Measurements from ENCODE around the gene PAX7. TPM values are rescaled to one million over a fixed set of nuclear protein-coding genes. Genes with fewer than 3 reads are reported as not detected.

Gene PAX7
- total RNA-seq, 1 experiment from 2014 or later: 0.24 TPM

- Mint-ChIP-seq H3K36me3 (no peaks in the 10 kb centered on the region), H3K4me3 (no peak overlapping the region), H3K9me3 (peaks cover 6% of the 10 kb centered on the region; the same call in 1 of the 2 replicates), H3K27me3 (ENCODE audit: low read depth) (peaks cover 9% of the 10 kb centered on the region), H3K27ac (no peak overlapping the region), H3K4me1 (peaks cover 17% of the 10 kb centered on the region)
- CTCF ChIA-PET: interaction anchor here (0.7 to 1.8 kb wide), 12 partner anchors 11 to 369 kb away, joined by 3 to 11 read pairs (median 5); no protein-coding TSS in a partner anchor
- ATAC-seq (peak; percentile 40), DNase-seq (ENCODE audit: low spot score) (no peak)
- POLR2A ChIA-PET: no interaction called here
- TF ChIP-seq SMAD4 (CRISPR knock-in tag; IDR thresholded peaks at IDR 0.05): no peak
- no peak for TF ChIP-seq ZNF263 (CRISPR knock-in tag; IDR thresholded peaks at IDR 0.05; ENCODE audit: low read depth)
- no peak for TF ChIP-seq TP53 (CRISPR knock-in tag; IDR thresholded peaks at IDR 0.05)
- no peak for TF ChIP-seq TEAD1 (CRISPR knock-in tag; IDR thresholded peaks at IDR 0.05)
- TF ChIP-seq ATF3 (CRISPR knock-in tag; conservative IDR thresholded peaks at IDR 0.05): no peak
- TF ChIP-seq EMX1 (CRISPR knock-in tag; IDR thresholded peaks at IDR 0.05): no peak
- TF ChIP-seq ELF4 (CRISPR knock-in tag; IDR thresholded peaks at IDR 0.05; ENCODE audit: low read depth): no peak
- TF ChIP-seq ZNF219 (CRISPR knock-in tag; IDR thresholded peaks at IDR 0.05; ENCODE audit: borderline replicate concordance): no peak
- no peak for TF ChIP-seq CTCF (IDR thresholded peaks at IDR 0.05)
- TF ChIP-seq, protein P1, sequence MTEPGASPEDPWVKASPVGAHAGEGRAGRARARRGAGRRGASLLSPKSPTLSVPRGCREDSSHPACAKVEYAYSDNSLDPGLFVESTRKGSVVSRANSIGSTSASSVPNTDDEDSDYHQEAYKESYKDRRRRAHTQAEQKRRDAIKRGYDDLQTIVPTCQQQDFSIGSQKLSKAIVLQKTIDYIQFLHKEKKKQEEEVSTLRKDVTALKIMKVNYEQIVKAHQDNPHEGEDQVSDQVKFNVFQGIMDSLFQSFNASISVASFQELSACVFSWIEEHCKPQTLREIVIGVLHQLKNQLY (CRISPR knock-in tag; IDR thresholded peaks at IDR 0.05): no peak
- no peak for TF ChIP-seq KAT7 (CRISPR knock-in tag; IDR thresholded peaks at IDR 0.05; ENCODE audit: borderline replicate concordance)
- TF ChIP-seq, protein P2, sequence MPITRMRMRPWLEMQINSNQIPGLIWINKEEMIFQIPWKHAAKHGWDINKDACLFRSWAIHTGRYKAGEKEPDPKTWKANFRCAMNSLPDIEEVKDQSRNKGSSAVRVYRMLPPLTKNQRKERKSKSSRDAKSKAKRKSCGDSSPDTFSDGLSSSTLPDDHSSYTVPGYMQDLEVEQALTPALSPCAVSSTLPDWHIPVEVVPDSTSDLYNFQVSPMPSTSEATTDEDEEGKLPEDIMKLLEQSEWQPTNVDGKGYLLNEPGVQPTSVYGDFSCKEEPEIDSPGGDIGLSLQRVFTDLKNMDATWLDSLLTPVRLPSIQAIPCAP (CRISPR knock-in tag; IDR thresholded peaks at IDR 0.05): no peak
- no peak for TF ChIP-seq GTF2I (CRISPR knock-in tag; conservative IDR thresholded peaks at IDR 0.05)
- TF ChIP-seq, protein P3, sequence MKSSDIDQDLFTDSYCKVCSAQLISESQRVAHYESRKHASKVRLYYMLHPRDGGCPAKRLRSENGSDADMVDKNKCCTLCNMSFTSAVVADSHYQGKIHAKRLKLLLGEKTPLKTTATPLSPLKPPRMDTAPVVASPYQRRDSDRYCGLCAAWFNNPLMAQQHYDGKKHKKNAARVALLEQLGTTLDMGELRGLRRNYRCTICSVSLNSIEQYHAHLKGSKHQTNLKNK (CRISPR knock-in tag; IDR thresholded peaks at IDR 0.05): no peak
- TF ChIP-seq STAT6 (CRISPR knock-in tag; conservative IDR thresholded peaks at IDR 0.05; ENCODE audit: low read depth): no peak
- TF ChIP-seq, protein P4, sequence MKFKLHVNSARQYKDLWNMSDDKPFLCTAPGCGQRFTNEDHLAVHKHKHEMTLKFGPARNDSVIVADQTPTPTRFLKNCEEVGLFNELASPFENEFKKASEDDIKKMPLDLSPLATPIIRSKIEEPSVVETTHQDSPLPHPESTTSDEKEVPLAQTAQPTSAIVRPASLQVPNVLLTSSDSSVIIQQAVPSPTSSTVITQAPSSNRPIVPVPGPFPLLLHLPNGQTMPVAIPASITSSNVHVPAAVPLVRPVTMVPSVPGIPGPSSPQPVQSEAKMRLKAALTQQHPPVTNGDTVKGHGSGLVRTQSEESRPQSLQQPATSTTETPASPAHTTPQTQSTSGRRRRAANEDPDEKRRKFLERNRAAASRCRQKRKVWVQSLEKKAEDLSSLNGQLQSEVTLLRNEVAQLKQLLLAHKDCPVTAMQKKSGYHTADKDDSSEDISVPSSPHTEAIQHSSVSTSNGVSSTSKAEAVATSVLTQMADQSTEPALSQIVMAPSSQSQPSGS (CRISPR knock-in tag; IDR thresholded peaks at IDR 0.05; ENCODE audit: borderline replicate concordance, low read depth): no peak
Measured at GRCh38 chr1:18603212-18603852, 27.3 kb upstream of the PAX7 start.
